Smooth muscle cell (in vitro differentiated cells): ENCODE results near the gene MFAP4. TPM values are rescaled to one million over a fixed set of nuclear protein-coding genes. Genes with fewer than 3 reads are reported as not detected.

Experiments
- DNase-seq: peaks from one replicate; lab custom pipeline; 2025; ENCODE audit not compliant: unreplicated experiment; lab: John Stamatoyannopoulos, UW
- H2AFZ ChIP-seq: fragments of 200-600 bp; sonication (generic); 2 replicates; pipeline ENCODE4 v1.6.0; 2016; ENCODE audit warnings: antibody characterized with exemption, low read depth, mild to moderate bottlenecking
- H3F3A ChIP-seq: fragments of 200-600 bp; sonication (generic); 2 replicates; pipeline ENCODE4 v1.6.0; 2017; ENCODE audit warnings: antibody characterized with exemption, low read depth
- H3K27ac ChIP-seq: fragments of 200-600 bp; sonication (generic); 2 replicates; pipeline ENCODE4 v1.5.1; 2016; ENCODE audit warnings: low read depth, mild to moderate bottlenecking
- H3K27me3 ChIP-seq: fragments of 200-600 bp; sonication (generic); 2 replicates; pipeline ENCODE4 v1.6.1; 2016; ENCODE audit warnings: low read depth, mild to moderate bottlenecking
- H3K36me3 ChIP-seq: fragments of 200-600 bp; sonication (generic); 2 replicates; pipeline ENCODE4 v1.5.1; 2016; ENCODE audit warnings: low read depth
- H3K4me1 ChIP-seq: fragments of 200-600 bp; sonication (generic); 2 replicates; pipeline ENCODE4 v1.5.1; 2016; ENCODE audit warnings: low read depth
- H3K4me2 ChIP-seq: fragments of 200-600 bp; sonication (generic); 2 replicates; pipeline ENCODE4 v1.6.0; 2016; ENCODE audit warnings: mild to moderate bottlenecking
- H3K4me3 ChIP-seq: fragments of 200-600 bp; sonication (generic); 2 replicates; pipeline ENCODE4 v1.5.1; 2016; ENCODE audit warnings: mild to moderate bottlenecking
- H3K79me2 ChIP-seq: fragments of 200-600 bp; sonication (generic); 2 replicates; pipeline ENCODE4 v1.6.0; 2016; ENCODE audit warnings: low read depth, mild to moderate bottlenecking
- H3K9ac ChIP-seq: fragments of 200-600 bp; sonication (generic); 2 replicates; pipeline ENCODE4 v1.6.0; 2016; ENCODE audit warnings: low read depth
- H3K9me3 ChIP-seq: fragments of 200-600 bp; sonication (generic); replicated peaks from 2 replicates; pipeline ENCODE4 v1.5.1; 2016; ENCODE audit warnings: low read depth
- H4K20me1 ChIP-seq: fragments of 200-600 bp; sonication (generic); 2 replicates; pipeline ENCODE4 v1.6.0; 2016; ENCODE audit warnings: low read depth
- WGBS: methylation state at CpG from one replicate; pipeline ENCODE4 v1.1.7; 2016; ENCODE audit warnings: low lambda C conversion rate; 5-methylcytosine and 5-hydroxymethylcytosine counted together
- polyA plus RNA-seq: library from polyadenylated mRNA; unstranded; fragments of >200 nt; fragmentation: Nextera tagmentation; extraction: Ambion mirVana; gene quantifications from 2 replicates; pipeline ENCODE4 v1.2.1, GENCODE V29; 2016
- total RNA-seq: library from RNA; depleted of rRNA; stranded (reverse); fragments of >200 nt; gene quantifications from 2 replicates; pipeline ENCODE4 v1.2.3, GENCODE V29; 2014
- TF ChIP-seq, protein P1 (sequence below): fragments of 200-600 bp; sonication (generic); IDR thresholded peaks from 2 replicates; pipeline ENCODE4 v1.5.1; 2017; ENCODE audit warnings: borderline replicate concordance, mild to moderate bottlenecking, antibody characterized with exemption; ENCODE audit not compliant: insufficient read depth, poor library complexity, severe bottlenecking

Gene MFAP4
- total and polyA plus RNA-seq, 2 experiments from 2014 or later = 580 to 1,738 TPM

DNA sequence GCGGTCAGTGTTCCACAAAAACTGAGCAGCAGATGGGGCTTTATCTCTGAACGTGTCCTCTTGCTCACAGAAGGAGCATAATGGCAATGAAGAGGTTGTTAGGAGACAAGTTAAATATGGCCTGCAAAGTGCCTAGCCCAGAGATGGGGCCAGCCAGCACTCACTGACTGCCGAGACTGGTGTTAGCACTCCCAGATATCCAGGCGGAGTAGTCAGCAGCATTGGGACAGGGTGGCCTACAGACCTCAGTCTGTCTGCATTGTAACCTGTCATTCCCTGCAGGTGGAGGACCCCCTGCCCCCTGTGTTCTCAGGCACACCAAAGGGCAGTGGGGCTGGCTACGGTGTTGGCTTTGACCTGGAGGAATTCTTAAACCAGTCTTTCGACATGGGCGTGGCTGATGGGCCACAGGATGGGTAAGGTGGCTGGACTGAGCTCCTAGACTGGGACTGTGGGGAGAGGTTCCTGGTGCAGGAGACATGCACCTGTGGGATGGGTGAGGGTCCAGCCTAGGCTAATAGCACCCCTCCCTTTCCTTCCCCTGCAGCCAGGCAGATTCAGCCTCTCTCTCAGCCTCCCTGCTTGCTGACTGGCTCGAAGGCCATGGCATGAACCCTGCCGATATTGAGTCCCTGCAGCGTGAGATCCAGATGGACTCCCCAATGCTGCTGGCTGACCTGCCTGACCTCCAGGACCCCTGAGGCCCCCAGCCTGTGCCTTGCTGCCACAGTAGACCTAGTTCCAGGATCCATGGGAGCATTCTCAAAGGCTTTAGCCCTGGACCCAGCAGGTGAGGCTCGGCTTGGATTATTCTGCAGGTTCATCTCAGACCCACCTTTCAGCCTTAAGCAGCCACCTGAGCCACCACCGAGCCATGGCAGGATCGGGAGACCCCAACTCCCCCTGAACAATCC, 4.2 kb downstream of the MFAP4 start:
- DNase-seq = no peak
- Histone ChIP-seq H3K4me3 (no peak overlapping the region), H3F3A (peaks cover 26% of the 10 kb centered on the region), H3K4me2 (no peak overlapping the region), H3K27ac (peak overlapping the region; percentile 47), H3K9me3 (no peaks in the 10 kb centered on the region), H3K79me2 (peaks cover 24% of the 10 kb centered on the region), H4K20me1 (peaks cover 56% of the 10 kb centered on the region), H3K9ac (no peak overlapping the region), H3K27me3 (no peaks in the 10 kb centered on the region), H3K4me1 (peaks cover 18% of the 10 kb centered on the region), H3K36me3 (no peaks in the 10 kb centered on the region), H2AFZ (no peak overlapping the region)
- TF ChIP-seq, protein P1, sequence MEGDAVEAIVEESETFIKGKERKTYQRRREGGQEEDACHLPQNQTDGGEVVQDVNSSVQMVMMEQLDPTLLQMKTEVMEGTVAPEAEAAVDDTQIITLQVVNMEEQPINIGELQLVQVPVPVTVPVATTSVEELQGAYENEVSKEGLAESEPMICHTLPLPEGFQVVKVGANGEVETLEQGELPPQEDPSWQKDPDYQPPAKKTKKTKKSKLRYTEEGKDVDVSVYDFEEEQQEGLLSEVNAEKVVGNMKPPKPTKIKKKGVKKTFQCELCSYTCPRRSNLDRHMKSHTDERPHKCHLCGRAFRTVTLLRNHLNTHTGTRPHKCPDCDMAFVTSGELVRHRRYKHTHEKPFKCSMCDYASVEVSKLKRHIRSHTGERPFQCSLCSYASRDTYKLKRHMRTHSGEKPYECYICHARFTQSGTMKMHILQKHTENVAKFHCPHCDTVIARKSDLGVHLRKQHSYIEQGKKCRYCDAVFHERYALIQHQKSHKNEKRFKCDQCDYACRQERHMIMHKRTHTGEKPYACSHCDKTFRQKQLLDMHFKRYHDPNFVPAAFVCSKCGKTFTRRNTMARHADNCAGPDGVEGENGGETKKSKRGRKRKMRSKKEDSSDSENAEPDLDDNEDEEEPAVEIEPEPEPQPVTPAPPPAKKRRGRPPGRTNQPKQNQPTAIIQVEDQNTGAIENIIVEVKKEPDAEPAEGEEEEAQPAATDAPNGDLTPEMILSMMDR = no peak
- WGBS = 86% methylated on average over 13 of the region's 13 CpGs

DNA sequence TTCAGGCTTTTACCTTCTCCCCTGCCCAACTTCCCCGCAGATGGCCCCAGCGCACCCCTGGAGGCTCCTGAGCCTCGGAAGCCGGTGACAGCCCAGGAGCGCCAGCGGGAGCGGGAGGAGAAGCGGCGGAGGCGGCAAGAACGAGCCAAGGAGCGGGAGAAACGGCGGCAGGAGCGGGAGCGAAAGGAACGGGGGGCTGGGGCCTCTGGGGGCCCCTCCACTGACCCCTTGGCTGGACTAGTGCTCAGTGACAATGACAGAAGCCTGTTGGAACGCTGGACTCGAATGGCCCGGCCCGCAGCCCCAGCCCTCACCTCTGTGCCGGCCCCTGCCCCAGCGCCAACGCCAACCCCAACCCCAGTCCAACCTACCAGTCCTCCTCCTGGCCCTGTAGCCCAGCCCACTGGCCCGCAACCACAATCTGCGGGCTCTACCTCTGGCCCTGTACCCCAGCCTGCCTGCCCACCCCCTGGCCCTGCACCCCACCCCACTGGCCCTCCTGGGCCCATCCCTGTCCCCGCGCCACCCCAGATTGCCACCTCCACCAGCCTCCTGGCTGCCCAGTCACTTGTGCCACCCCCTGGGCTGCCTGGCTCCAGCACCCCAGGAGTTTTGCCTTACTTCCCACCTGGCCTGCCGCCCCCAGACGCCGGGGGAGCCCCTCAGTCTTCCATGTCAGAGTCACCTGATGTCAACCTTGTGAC, 5.1 kb downstream of the MFAP4 start:
- H3K4me2 ChIP-seq = no peak overlapping the region
- H4K20me1 ChIP-seq = peaks cover 56% of the 10 kb centered on the region
- H3K4me1 ChIP-seq = peaks cover 13% of the 10 kb centered on the region
- TF ChIP-seq, protein P1 = no peak
- peaks cover 30% of the 10 kb centered on the region for H3F3A ChIP-seq
- no peak overlapping the region for H3K4me3 ChIP-seq
- H3K9ac ChIP-seq = no peak overlapping the region
- 99% methylated on average over 26 of the region's 31 CpGs for WGBS
- no peaks in the 10 kb centered on the region for H3K36me3 ChIP-seq
- H3K9me3 ChIP-seq = no peaks in the 10 kb centered on the region
- peak overlapping the region; percentile 47 for H3K27ac ChIP-seq
- no peak overlapping the region for H2AFZ ChIP-seq
- no peak for DNase-seq
- peaks cover 24% of the 10 kb centered on the region for H3K79me2 ChIP-seq
- H3K27me3 ChIP-seq = no peaks in the 10 kb centered on the region

DNA sequence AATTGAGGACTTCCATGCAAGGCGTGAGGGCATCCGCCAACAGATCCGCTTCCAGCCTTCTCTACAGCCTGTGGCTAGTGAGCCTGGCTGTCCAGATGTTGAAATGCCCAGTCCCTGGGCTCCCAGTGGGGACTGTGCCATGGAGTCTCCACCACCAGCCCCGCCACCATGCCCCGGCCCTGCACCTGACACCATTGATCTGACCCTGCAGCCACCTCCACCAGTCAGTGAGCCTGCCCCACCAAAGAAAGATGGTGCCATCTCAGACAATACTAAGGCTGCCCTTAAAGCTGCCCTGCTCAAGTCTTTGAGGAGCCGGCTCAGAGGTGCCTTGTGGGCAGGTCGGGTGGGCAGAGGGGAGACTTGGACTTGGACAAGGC, 5.6 kb downstream of the MFAP4 start:
- Histone ChIP-seq H3F3A (peaks cover 32% of the 10 kb centered on the region), H3K4me3 (no peak overlapping the region), H3K9ac (no peak overlapping the region), H3K27me3 (no peaks in the 10 kb centered on the region), H3K27ac (no peak overlapping the region), H4K20me1 (peaks cover 56% of the 10 kb centered on the region), H3K79me2 (peaks cover 24% of the 10 kb centered on the region), H3K36me3 (no peaks in the 10 kb centered on the region), H2AFZ (no peak overlapping the region), H3K9me3 (no peaks in the 10 kb centered on the region), H3K4me2 (no peak overlapping the region), H3K4me1 (peaks cover 11% of the 10 kb centered on the region)
- WGBS = 98% methylated on average over 7 of the region's 7 CpGs
- TF ChIP-seq, protein P1 = no peak
- DNase-seq = no peak
